HG02870 (cell line): ENCODE data around the gene MDGA2.

ENCODE experiments used
- ATAC-seq: cut with Tn5 transposase; IDR thresholded peaks from one replicate; pipeline ENCODE4 v1.9.1; 2021; ENCODE audit warnings: mild to moderate bottlenecking, moderate library complexity; ENCODE audit not compliant: unreplicated experiment

MDGA2 gene

DNA sequence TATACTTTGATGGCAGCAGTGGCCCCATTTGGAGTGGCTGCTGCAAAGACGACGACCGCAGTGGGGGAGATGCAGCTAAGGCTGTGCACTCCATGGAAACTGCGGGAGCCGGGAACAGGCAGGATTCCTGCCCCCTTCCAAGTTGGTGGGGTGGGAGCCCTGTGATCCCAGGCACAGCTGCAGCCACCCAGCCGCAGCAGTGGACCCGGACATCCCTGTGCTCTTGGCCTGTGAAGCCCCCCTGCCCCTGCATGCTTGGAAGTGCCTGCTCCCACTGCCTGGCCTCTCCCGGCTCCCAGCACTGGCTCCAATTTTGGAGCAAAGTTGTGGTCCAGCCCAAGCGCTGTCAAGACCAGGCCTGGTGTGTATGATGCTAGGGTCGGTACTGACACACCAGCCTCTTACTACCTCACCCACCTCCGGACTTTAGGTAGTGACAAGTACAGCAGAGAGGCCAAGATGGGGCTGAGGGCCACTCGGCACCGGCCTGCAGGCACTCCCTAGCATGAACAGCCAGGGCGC is 521.1 kb downstream of the MDGA2 start:
- ATAC-seq, result no peak

- ATAC-seq, result no peak
These were observed 521.7 kb downstream of the MDGA2 start for GRCh38 chr14:47153746-47154145.

DNA sequence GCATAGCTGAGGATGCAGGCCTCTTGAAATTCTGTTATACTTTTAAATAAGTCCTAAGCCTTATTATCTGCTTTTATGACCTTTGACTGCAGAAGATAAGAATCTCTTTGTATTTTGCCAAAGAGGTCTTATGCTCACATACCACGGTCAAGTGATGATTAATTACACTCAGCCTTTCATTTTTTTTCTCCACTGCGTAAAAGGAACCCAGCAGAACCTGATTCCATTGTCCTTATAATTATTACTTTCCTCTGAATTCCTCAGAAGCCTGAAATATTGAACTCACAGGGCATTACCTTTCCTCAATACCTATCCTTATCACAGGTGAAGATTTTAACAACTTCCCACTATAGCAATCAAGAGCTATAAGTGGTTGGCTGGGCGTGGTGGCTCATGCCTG is 525.1 kb downstream of the MDGA2 start:
- ATAC-seq, result no peak

DNA sequence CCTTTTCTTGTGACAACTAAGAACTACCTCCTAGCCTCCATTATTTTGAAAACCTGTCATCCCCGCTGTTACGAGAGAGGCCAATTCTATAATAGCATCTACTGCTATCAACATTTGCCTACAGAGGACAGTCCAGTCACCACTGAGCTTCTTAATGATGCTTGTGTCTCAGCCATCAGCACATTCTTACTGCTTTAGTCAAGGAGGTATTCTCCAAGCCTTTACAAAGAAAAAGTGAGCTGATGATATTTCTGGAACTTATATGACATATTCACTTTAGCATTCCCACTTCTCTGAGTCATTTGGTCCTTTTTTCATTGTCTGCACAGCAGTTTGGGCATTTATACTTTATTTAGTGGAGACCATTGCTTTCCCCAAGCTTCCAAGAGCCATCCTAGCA is 526.1 kb downstream of the MDGA2 start:
- no peak for ATAC-seq

DNA sequence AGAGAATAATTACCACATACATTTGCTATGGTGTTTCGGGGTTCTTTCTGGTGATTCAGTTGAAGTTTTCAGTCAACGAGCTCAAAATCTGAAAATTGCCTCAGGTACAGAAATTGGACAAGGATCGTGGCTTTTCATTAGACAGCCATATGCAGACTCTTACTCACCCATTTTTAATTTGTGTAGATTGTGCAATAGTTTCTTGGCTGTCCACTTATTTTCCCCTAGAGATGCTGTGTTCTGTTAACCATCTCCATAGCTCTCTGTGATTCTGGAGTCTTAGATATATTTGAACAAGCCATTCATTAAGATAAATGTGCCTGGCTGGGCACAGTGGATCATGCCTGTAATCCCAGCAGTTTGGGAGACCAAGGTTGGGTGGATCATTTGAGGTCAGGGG is 526.7 kb downstream of the MDGA2 start:
- ATAC-seq, result no peak

GRCh38 chr14:47120645-47121044 is 554.8 kb downstream of the MDGA2 start:
- no peak for ATAC-seq

- no peak for ATAC-seq
These were observed 571.6 kb downstream of the MDGA2 start for GRCh38 chr14:47103771-47104170.

DNA sequence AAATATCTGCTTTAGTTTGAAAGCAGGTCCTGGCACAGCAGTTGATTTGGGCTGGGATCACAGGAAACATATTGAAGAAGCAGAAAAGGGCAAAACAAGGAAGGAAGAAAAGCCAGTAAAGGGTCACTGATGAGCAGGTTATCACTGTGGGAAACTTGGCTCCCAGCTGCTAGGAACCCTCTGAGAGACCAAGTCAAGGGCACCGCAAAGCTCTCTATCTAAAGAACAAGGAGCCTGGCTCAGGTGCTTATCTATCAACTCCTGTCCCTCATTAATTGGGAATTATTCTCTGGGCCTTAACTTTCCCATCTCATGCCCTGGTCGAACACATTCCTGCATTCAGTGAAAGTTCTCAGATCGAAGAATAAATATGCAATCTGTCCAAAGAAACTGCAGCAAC is 572.9 kb downstream of the MDGA2 start:
- ATAC-seq, result no peak

DNA sequence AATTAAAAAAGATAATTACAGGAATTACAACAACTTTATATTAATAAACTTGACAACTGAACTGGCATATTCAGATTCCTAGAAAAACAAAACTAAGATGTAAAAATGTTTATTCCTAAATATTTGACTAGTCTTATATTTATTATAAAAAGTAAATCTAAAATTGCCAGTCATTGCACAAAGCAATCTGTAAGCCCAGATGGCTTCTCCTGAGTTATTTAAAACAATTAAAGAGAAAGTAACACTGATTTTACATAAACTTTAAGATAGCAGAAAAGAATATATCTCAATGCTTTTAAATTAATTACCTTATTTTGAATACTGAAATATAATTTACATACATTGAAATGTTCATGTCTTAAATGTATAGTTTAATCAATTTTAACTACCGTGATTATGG is 589.7 kb downstream of the MDGA2 start:
- ATAC-seq, result no peak

GRCh38 chr14:47065326-47065725 is 610.1 kb downstream of the MDGA2 start:
- no peak for ATAC-seq

DNA sequence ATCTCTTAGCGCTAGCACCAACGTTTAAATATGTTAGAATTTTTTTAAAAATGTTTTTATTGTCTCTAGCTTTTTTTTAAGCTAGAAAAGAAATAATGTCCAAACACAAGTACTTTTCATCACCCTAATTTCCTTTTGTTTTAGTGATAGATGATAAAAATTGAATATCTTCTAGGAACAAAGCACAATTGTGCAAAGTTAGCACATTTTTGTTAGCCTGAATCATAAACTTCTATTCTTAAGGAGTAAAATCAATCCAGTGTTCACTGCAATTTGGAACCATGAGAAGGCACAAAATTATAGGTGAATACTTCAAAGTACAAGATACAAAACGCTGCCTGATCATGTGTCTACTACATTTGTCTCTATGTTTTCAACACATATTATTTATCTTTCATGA is 615.4 kb downstream of the MDGA2 start:
- ATAC-seq, result no peak

- ATAC-seq, result no peak
These were observed 618.0 kb downstream of the MDGA2 start for GRCh38 chr14:47057364-47057763.

GRCh38 chr14:47044841-47045240 is 630.6 kb downstream of the MDGA2 start:
- no peak for ATAC-seq

GRCh38 chr14:47040550-47040949 is 634.9 kb downstream of the MDGA2 start:
- no peak for ATAC-seq

GRCh38 chr14:47039336-47039735 is 636.1 kb downstream of the MDGA2 start:
- no peak for ATAC-seq

- ATAC-seq, result no peak
These were observed 652.7 kb downstream of the MDGA2 start for GRCh38 chr14:47022721-47023120.

GRCh38 chr14:47020500-47020899 is 654.9 kb downstream of the MDGA2 start:
- ATAC-seq, result no peak

GRCh38 chr14:47012533-47013280 is 662.7 kb downstream of the MDGA2 start:
- no peak for ATAC-seq

- ATAC-seq, result no peak
These were observed 665.8 kb downstream of the MDGA2 start for GRCh38 chr14:47009615-47010014.

GRCh38 chr14:47008732-47009131 is 666.7 kb downstream of the MDGA2 start:
- no peak for ATAC-seq

GRCh38 chr14:46999661-47000060 is 675.7 kb downstream of the MDGA2 start:
- ATAC-seq, result no peak

GRCh38 chr14:46989566-46989965 is 685.8 kb downstream of the MDGA2 start:
- no peak for ATAC-seq

- no peak for ATAC-seq
These were observed 687.1 kb downstream of the MDGA2 start for GRCh38 chr14:46988312-46988711.
